ENCODE data around the gene TMCC1.
"Not testable (repeated sequence)": the region's sequence is repeated elsewhere in the genome, so short reads cannot be mapped to it uniquely, and the experiment has no call there.

Gene TMCC1

GRCh38 chr3:129732200-129732876, 161.2 kb downstream of the TMCC1 start:
- no peak for DNase-seq (ENCODE audit: low read depth, low spot score)

- no peak for DNase-seq (ENCODE audit: low read depth, low spot score)
Measured at GRCh38 chr3:129727707-129728106, 165.8 kb downstream of the TMCC1 start.

GRCh38 chr3:129723558-129724324, 169.8 kb downstream of the TMCC1 start:
- DNase-seq (ENCODE audit: low read depth, low spot score): peak; percentile 34

GRCh38 chr3:129722527-129722926, 171.0 kb downstream of the TMCC1 start:
- no peak for DNase-seq (ENCODE audit: low read depth, low spot score)

GRCh38 chr3:129718201-129718600, 175.3 kb downstream of the TMCC1 start:
- no peak for DNase-seq (ENCODE audit: low read depth, low spot score)

- no peak for DNase-seq (ENCODE audit: low read depth, low spot score)
Measured at GRCh38 chr3:129715854-129716253, 177.7 kb downstream of the TMCC1 start.

GRCh38 chr3:129708328-129708861, 185.1 kb downstream of the TMCC1 start:
- no peak for DNase-seq (ENCODE audit: low read depth, low spot score)

- DNase-seq (ENCODE audit: low read depth, low spot score): no peak
Measured at GRCh38 chr3:129705274-129705673, 188.2 kb downstream of the TMCC1 start.

- no peak for DNase-seq (ENCODE audit: low read depth, low spot score)
Measured at GRCh38 chr3:129703913-129704312, 189.6 kb downstream of the TMCC1 start.

- no peak for DNase-seq (ENCODE audit: low read depth, low spot score)
Measured at GRCh38 chr3:129702934-129703712, 190.4 kb downstream of the TMCC1 start.

GRCh38 chr3:129701161-129701560, 192.3 kb downstream of the TMCC1 start:
- no peak for DNase-seq (ENCODE audit: low read depth, low spot score)

- DNase-seq (ENCODE audit: low read depth, low spot score): no peak
Measured at GRCh38 chr3:129699612-129700011, 193.9 kb downstream of the TMCC1 start.

GRCh38 chr3:129699199-129699598, 194.3 kb downstream of the TMCC1 start:
- no peak for DNase-seq (ENCODE audit: low read depth, low spot score)

GRCh38 chr3:129697229-129697969, 196.1 kb downstream of the TMCC1 start:
- DNase-seq (ENCODE audit: low read depth, low spot score): no peak

GRCh38 chr3:129696430-129696829, 197.1 kb downstream of the TMCC1 start:
- not testable (repeated sequence) for DNase-seq (ENCODE audit: low read depth, low spot score)

- no peak for DNase-seq (ENCODE audit: low read depth, low spot score)
Measured at GRCh38 chr3:129695230-129695629, 198.3 kb downstream of the TMCC1 start.

- DNase-seq (ENCODE audit: low read depth, low spot score): no peak
Measured at GRCh38 chr3:129694228-129694627, 199.3 kb downstream of the TMCC1 start.

GRCh38 chr3:129692743-129693142, 200.8 kb downstream of the TMCC1 start:
- no peak for DNase-seq (ENCODE audit: low read depth, low spot score)

- no peak for DNase-seq (ENCODE audit: low read depth, low spot score)
Measured at GRCh38 chr3:129690963-129691362, 202.5 kb downstream of the TMCC1 start.

GRCh38 chr3:129690406-129690805, 203.1 kb downstream of the TMCC1 start:
- no peak for DNase-seq (ENCODE audit: low read depth, low spot score)

- no peak for DNase-seq (ENCODE audit: low read depth, low spot score)
Measured at GRCh38 chr3:129689036-129689435, 204.5 kb downstream of the TMCC1 start.
